GM18498 (cell line): ENCODE data around the gene KRTAP3-2.

Source experiments
- ATAC-seq: cut with Tn5 transposase; IDR thresholded peaks from one replicate; pipeline ENCODE4 v1.9.1; 2021; ENCODE audit warnings: mild to moderate bottlenecking, moderate library complexity; ENCODE audit not compliant: unreplicated experiment

The KRTAP3-2 gene

DNA sequence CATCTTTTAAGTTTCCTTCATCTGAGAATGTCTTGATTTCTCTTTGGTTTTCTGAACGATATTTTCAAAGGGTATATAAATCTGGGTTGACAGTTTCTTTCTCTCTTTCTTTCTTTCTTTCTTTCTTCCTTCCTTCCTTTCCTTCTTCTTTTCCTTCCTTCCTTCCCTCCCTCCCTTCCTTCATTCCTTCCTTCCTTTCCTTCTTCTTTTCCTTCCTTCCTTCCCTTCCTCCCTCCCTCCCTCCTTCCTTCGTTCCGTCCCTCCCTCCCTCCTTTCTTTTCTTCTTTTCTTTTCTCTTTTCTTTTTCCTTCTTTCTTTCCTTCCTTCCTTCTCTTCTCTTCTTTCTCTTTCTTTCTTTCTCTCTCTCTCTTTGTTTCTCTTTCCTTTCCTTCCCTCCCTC lies 25.3 kb downstream of the KRTAP3-2 start:
- no peak for ATAC-seq

DNA sequence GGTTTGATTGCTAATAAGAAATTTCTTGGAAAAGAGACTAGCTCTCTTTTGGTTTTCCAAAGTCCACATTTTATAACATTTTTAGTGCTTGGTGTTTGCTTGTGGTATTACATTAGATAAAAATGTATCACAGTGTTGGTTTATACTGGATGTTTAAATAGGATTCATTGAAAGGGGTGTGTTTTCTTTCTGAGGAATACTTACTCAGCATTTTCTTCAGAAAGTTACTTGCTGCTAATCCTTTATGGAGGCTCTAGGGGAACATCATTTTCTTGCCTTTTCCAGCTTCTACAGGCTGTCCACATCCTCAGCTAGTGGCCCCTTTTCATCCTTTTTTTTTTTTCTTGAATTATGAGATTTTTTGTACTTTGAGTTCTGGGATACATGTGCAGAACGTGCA lies 32.1 kb downstream of the KRTAP3-2 start:
- ATAC-seq: no peak

GRCh38 chr17:40966848-40967247 lies 32.9 kb downstream of the KRTAP3-2 start, which contains the start of gene KRT39:
KRT39 (minus strand) TSS chr17:40966948; CDS start chr17:40966856, 92 bp downstream.
- ATAC-seq: no peak

GRCh38 chr17:40963838-40964237 lies 35.9 kb downstream of the KRTAP3-2 start:
- ATAC-seq: no peak

DNA sequence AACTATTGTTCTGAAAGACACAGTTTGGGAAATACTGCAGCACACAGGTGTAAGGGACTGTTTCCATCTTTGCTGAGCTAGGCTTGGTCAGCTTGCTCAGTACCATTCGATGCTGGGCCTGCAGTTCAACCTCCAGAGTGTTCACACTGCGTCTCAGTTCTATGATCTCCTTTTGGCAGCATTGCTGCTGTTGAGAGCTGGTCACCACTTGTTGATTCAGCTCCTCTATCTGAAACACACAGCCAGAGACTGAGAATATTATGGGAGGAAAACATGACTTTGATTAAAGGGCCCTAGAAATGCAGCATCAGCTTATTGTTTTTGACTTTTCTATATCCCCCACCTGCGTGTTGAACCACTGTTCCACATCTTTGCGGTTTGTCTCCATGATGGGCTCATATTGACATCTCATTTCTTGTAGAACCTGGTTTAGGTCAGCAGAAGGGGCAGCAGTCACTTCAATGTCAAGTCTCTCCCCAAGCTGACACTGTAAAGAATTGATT lies 37.6 kb downstream of the KRTAP3-2 start:
- no peak for ATAC-seq

DNA sequence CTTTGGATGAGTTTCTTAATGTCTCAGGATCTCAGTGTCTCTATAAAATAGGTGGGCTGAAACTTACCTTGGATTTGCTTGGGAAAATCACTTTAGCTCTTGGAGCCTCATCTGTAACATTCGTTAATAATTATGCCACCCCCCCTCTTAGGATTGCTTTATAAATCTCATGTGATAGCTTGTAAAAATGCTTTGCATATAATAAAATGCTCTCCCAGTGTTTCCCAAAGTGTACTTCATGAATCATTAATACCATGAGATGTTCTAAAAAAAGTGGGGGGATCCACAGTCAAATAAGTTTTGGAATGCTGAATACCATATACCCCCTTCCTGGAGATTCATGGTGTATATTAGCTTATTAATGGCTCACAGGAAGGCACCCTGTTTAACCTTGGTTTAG lies 38.1 kb downstream of the KRTAP3-2 start:
- no peak for ATAC-seq

- no peak for ATAC-seq
These were observed 39.6 kb downstream of the KRTAP3-2 start for GRCh38 chr17:40960144-40960543.

- ATAC-seq: no peak
These were observed 41.4 kb downstream of the KRTAP3-2 start for GRCh38 chr17:40958086-40958953.

GRCh38 chr17:40956401-40957254 lies 43.1 kb downstream of the KRTAP3-2 start:
- ATAC-seq: no peak

DNA sequence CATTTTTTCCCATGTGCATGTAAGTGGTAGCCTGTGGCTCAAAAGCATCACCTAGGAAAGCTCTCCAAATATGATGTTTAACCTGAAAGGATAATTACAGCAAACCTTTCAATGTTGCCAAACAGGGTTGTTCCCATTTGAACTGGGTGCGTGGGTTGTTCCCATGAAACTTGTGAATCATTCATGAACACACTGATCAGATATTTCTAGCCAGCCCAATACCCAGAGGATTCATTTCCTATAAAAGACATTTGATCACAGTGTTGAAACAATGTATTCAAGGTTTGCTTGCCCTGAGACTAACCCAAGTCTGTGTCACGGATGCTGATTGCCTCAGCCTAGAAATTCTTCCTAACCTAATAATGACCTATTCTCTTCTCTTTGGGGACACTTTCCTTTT lies 45.8 kb downstream of the KRTAP3-2 start:
- no peak for ATAC-seq

DNA sequence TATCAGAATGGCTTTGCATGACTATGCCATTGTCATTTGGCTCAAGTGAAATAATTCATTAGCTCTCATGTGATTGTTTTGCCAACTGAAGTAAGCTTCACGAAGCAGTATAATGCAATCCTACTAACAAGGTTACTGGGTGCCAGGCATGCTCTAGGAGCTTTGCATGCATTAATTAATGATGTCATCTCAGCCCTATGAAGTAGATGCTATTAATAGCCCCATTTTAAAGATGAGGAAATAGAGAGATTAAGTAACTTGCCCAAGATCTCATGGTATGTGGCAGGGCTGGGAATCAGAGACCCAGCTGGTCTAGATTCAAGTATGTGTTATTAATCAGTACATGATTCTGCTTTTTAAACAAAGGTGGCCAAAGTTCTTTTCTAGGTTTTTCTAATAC lies 47.0 kb downstream of the KRTAP3-2 start:
- ATAC-seq: no peak

- ATAC-seq: no peak
These were observed 47.6 kb downstream of the KRTAP3-2 start for GRCh38 chr17:40952154-40952553.

DNA sequence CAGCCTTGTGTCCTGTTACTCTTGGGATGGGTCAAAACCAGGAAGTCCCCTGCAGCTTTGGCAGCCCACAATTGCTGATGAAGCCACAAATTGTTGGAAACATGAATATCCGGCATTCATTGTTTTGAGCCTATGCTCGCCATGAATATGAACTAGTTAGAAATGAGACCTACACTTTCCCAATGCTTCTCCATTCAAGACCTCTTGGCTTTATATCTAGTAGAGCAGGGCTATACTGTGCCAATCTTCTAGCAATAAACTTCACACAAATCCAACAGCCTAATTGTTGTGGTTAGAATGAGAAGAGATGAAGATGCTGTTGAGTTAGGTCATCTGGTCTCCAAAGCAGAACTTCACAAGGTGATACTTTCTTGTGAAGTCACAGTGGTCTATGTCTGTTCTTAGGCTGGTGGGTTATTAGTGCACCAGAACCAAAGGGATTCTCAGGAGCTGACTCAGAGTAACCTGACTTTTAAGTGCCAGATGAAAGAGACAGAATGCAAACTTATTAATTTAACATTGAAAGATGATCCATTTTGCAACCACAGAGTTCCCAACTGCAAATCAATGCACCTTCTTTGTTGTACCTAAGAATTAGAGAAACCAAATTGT lies 48.6 kb downstream of the KRTAP3-2 start:
- no peak for ATAC-seq

DNA sequence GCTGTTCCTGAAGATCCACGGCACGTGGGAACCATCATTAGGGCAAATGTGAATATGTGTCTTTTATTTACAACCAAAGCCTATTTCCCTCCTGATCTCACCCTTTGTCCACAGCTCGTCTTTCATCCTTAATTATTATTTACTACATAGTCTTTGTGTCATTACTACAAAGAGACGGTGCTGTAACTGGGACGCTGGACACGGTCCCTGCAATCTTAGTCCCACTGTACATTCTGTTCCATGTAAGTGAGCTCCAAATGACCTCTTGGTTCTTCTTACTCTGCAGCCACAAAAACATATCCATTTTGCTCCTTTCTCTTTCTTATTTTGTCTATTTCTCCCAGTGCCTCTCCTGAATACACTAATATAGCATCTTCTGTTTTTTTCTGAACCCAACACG lies 49.5 kb downstream of the KRTAP3-2 start:
- no peak for ATAC-seq

DNA sequence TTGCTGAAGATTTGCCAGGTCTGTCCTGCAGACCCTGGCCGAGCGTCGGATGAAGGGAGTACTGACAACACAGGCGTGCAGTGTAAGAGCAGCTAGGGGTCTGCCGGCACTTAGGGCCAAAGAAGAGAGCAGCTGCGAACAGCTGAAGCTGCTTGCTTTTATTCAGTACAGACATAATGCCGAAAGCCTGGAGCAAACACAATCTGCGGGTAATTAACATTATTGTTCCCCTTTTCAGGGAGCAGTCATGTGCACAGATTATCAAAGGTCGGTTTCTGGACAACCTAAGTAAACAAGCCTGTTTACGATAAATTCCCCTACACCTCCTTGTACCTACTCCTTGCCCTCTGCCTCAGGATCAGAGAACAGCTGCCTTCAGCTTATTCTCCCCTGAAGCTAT lies 50.3 kb downstream of the KRTAP3-2 start:
- ATAC-seq: no peak
